HUDEP-2 (cell line): Measurements from ENCODE around the gene RAPGEF1.

ENCODE experiments used
- DNase-seq, 76 experiments: peaks; one replicate each; lab custom pipeline; 2025; ENCODE audit not compliant: unreplicated experiment in 76 of 76; lab: John Stamatoyannopoulos, UW

Gene RAPGEF1

GRCh38 chr9:131612851-131613250, 127.0 kb downstream of the RAPGEF1 start:
- DNase-seq = no peak

GRCh38 chr9:131611586-131612315, 128.1 kb downstream of the RAPGEF1 start:
- DNase-seq = no peak

- DNase-seq = no peak
Measured at GRCh38 chr9:131610231-131610761, 129.6 kb downstream of the RAPGEF1 start.

GRCh38 chr9:131609099-131609830, 130.6 kb downstream of the RAPGEF1 start:
- no peak for DNase-seq

- no peak for DNase-seq
Measured at GRCh38 chr9:131608493-131609037, 131.3 kb downstream of the RAPGEF1 start.

GRCh38 chr9:131607591-131607990, 132.3 kb downstream of the RAPGEF1 start:
- no peak for DNase-seq

- DNase-seq = no peak
Measured at GRCh38 chr9:131606896-131607567, 132.8 kb downstream of the RAPGEF1 start.

GRCh38 chr9:131605770-131606590, 133.9 kb downstream of the RAPGEF1 start:
- DNase-seq = no peak

- DNase-seq = no peak
Measured at GRCh38 chr9:131603711-131604439, 136.0 kb downstream of the RAPGEF1 start.

- no peak for DNase-seq
Measured at GRCh38 chr9:131603199-131603598, 136.7 kb downstream of the RAPGEF1 start.

- no peak for DNase-seq
Measured at GRCh38 chr9:131601683-131602181, 138.1 kb downstream of the RAPGEF1 start.

- DNase-seq = no peak
Measured at GRCh38 chr9:131598121-131598520, 141.8 kb downstream of the RAPGEF1 start.

- no peak for DNase-seq
Measured at GRCh38 chr9:131597246-131597645, 142.6 kb downstream of the RAPGEF1 start.

- DNase-seq = no peak
Measured at GRCh38 chr9:131596430-131596743, 143.5 kb downstream of the RAPGEF1 start.

GRCh38 chr9:131595696-131596429, 144.0 kb downstream of the RAPGEF1 start:
- DNase-seq = no peak

GRCh38 chr9:131594906-131595665, 144.8 kb downstream of the RAPGEF1 start:
- DNase-seq = no peak

GRCh38 chr9:131593936-131594665, 145.8 kb downstream of the RAPGEF1 start:
- no peak for DNase-seq
